Measurements from ENCODE around the gene CROCC2.
A peak's percentile ranks its signal among the peaks of the same experiment; 100 is the strongest.

The CROCC2 gene

GRCh38 chr2:240891492-240892340 lies 14.4 kb upstream of the CROCC2 start:
- no peak for DNase-seq (ENCODE audit: low spot score)

GRCh38 chr2:240892356-240892755 lies 13.8 kb upstream of the CROCC2 start:
- DNase-seq (ENCODE audit: low spot score): no peak

- DNase-seq (ENCODE audit: low spot score): no peak
Measured at GRCh38 chr2:240892925-240893324, 13.2 kb upstream of the CROCC2 start.

GRCh38 chr2:240893363-240893844 lies 12.7 kb upstream of the CROCC2 start:
- peak; percentile 86 for DNase-seq (ENCODE audit: low spot score)

- no peak for DNase-seq (ENCODE audit: low spot score)
Measured at GRCh38 chr2:240894006-240894405, 12.1 kb upstream of the CROCC2 start.

- no peak for DNase-seq (ENCODE audit: low spot score)
Measured at GRCh38 chr2:240894836-240895558, 11.1 kb upstream of the CROCC2 start.

- DNase-seq (ENCODE audit: low spot score): peak; percentile 61
Measured at GRCh38 chr2:240895656-240896388, 10.3 kb upstream of the CROCC2 start, which contains the start of gene MAB21L4. MAB21L4 (minus strand) TSS chr2:240896156; CDS start chr2:240895997, 159 bp downstream.

- DNase-seq (ENCODE audit: low spot score): no peak
Measured at GRCh38 chr2:240896394-240896793, 9.7 kb upstream of the CROCC2 start.

GRCh38 chr2:240896871-240897692 lies 9.1 kb upstream of the CROCC2 start:
- DNase-seq (ENCODE audit: low spot score): no peak

- no peak for DNase-seq (ENCODE audit: low spot score)
Measured at GRCh38 chr2:240898108-240898730, 7.9 kb upstream of the CROCC2 start.

GRCh38 chr2:240898731-240899467 lies 7.2 kb upstream of the CROCC2 start:
- DNase-seq (ENCODE audit: low spot score): no peak

- no peak for DNase-seq (ENCODE audit: low spot score)
Measured at GRCh38 chr2:240899468-240899865, 6.7 kb upstream of the CROCC2 start.

- no peak for DNase-seq (ENCODE audit: low spot score)
Measured at GRCh38 chr2:240900141-240900860, 5.8 kb upstream of the CROCC2 start.

- no peak for DNase-seq (ENCODE audit: low spot score)
Measured at GRCh38 chr2:240901986-240902614, 4.0 kb upstream of the CROCC2 start.

- no peak for DNase-seq (ENCODE audit: low spot score)
Measured at GRCh38 chr2:240902615-240903041, 3.5 kb upstream of the CROCC2 start.

- no peak for DNase-seq (ENCODE audit: low spot score)
Measured at GRCh38 chr2:240903191-240904060, 2.7 kb upstream of the CROCC2 start.

- no peak for DNase-seq (ENCODE audit: low spot score)
Measured at GRCh38 chr2:240904216-240905175, 1.6 kb upstream of the CROCC2 start.

All from iPS-NIHi11 (cell line).